GM21390 (cell line): ENCODE measurements around the gene OBP2B.

Source experiments
- ATAC-seq: cut with Tn5 transposase; IDR thresholded peaks from one replicate; pipeline ENCODE4 v1.9.1; 2021; ENCODE audit not compliant: unreplicated experiment

The OBP2B gene

GRCh38 chr9:133202688-133203453 is 6.2 kb downstream of the OBP2B start:
- no peak for ATAC-seq

GRCh38 chr9:133202145-133202513 is 6.9 kb downstream of the OBP2B start:
- no peak for ATAC-seq

GRCh38 chr9:133201424-133202144 is 7.5 kb downstream of the OBP2B start:
- ATAC-seq = no peak

GRCh38 chr9:133200631-133201030 is 8.4 kb downstream of the OBP2B start:
- ATAC-seq = no peak

- no peak for ATAC-seq
Observed at GRCh38 chr9:133199648-133200321, 9.3 kb downstream of the OBP2B start.

- no peak for ATAC-seq
Observed at GRCh38 chr9:133195029-133195428, 14.0 kb downstream of the OBP2B start.

GRCh38 chr9:133194597-133194996 is 14.5 kb downstream of the OBP2B start:
- no peak for ATAC-seq

GRCh38 chr9:133191989-133192388 is 17.1 kb downstream of the OBP2B start:
- ATAC-seq = no peak

- ATAC-seq = no peak
Observed at GRCh38 chr9:133189826-133190225, 19.2 kb downstream of the OBP2B start.

GRCh38 chr9:133188843-133189180 is 20.2 kb downstream of the OBP2B start:
- ATAC-seq = no peak

GRCh38 chr9:133188006-133188842 is 20.8 kb downstream of the OBP2B start:
- no peak for ATAC-seq

GRCh38 chr9:133187561-133188005 is 21.5 kb downstream of the OBP2B start:
- no peak for ATAC-seq

- ATAC-seq = no peak
Observed at GRCh38 chr9:133186736-133187135, 22.3 kb downstream of the OBP2B start.

GRCh38 chr9:133184971-133185370 is 24.1 kb downstream of the OBP2B start:
- no peak for ATAC-seq

GRCh38 chr9:133182151-133182550 is 26.9 kb downstream of the OBP2B start:
- no peak for ATAC-seq

- no peak for ATAC-seq
Observed at GRCh38 chr9:133181561-133181960, 27.5 kb downstream of the OBP2B start.

GRCh38 chr9:133180953-133181352 is 28.1 kb downstream of the OBP2B start:
- no peak for ATAC-seq

GRCh38 chr9:133173056-133173455 is 36.0 kb downstream of the OBP2B start:
- no peak for ATAC-seq

- no peak for ATAC-seq
Observed at GRCh38 chr9:133171161-133171961, 37.7 kb downstream of the OBP2B start.

GRCh38 chr9:133170716-133171115 is 38.3 kb downstream of the OBP2B start:
- no peak for ATAC-seq
